ENCODE measurements around the gene CAP2.

CAP2 gene

GRCh38 chr6:17478223-17478907 lies 85.0 kb downstream of the CAP2 start:
- Histone ChIP-seq H3K4me1 (ENCODE audit: low read depth, poor library complexity, severe bottlenecking) (no peaks in the 10 kb centered on the region), H3K79me2 (ENCODE audit: insufficient read depth, low read depth) (no peaks in the 10 kb centered on the region), H3K27ac (no peak overlapping the region), H3K36me3 (ENCODE audit: insufficient read depth) (no peaks in the 10 kb centered on the region), H3K4me2 (no peak overlapping the region), H3K9ac (no peak overlapping the region), H3K4me3 (IDR thresholded peaks at IDR 0.05; ENCODE audit: insufficient read depth, low read depth, low read length) (no peak overlapping the region), H2AFZ (ENCODE audit: low read depth) (no peak overlapping the region), H3K27me3 (ENCODE audit: insufficient read depth, low read depth) (no peaks in the 10 kb centered on the region), H4K20me1 (ENCODE audit: insufficient read depth) (no peaks in the 10 kb centered on the region)
- TF ChIP-seq CTCF (conservative IDR thresholded peaks at IDR 0.05; ENCODE audit: low read depth, low read length): no peak

GRCh38 chr6:17478946-17479345 lies 85.6 kb downstream of the CAP2 start:
- H3K9ac ChIP-seq: no peak overlapping the region
- H3K4me2 ChIP-seq: no peak overlapping the region
- H3K4me3 ChIP-seq (IDR thresholded peaks at IDR 0.05; ENCODE audit: insufficient read depth, low read depth, low read length): no peak overlapping the region
- no peaks in the 10 kb centered on the region for H3K4me1 ChIP-seq (ENCODE audit: low read depth, poor library complexity, severe bottlenecking)
- no peaks in the 10 kb centered on the region for H4K20me1 ChIP-seq (ENCODE audit: insufficient read depth)
- no peaks in the 10 kb centered on the region for H3K36me3 ChIP-seq (ENCODE audit: insufficient read depth)
- no peak overlapping the region for H2AFZ ChIP-seq (ENCODE audit: low read depth)
- H3K27ac ChIP-seq: no peak overlapping the region
- no peak for TF ChIP-seq CTCF (conservative IDR thresholded peaks at IDR 0.05; ENCODE audit: low read depth, low read length)
- H3K27me3 ChIP-seq (ENCODE audit: insufficient read depth, low read depth): no peaks in the 10 kb centered on the region
- H3K79me2 ChIP-seq (ENCODE audit: insufficient read depth, low read depth): no peaks in the 10 kb centered on the region

- Histone ChIP-seq H3K27me3 (ENCODE audit: insufficient read depth, low read depth) (no peaks in the 10 kb centered on the region), H3K9ac (no peak overlapping the region), H3K4me3 (IDR thresholded peaks at IDR 0.05; ENCODE audit: insufficient read depth, low read depth, low read length) (no peak overlapping the region), H3K4me1 (ENCODE audit: low read depth, poor library complexity, severe bottlenecking) (no peaks in the 10 kb centered on the region), H4K20me1 (ENCODE audit: insufficient read depth) (no peaks in the 10 kb centered on the region), H3K27ac (no peak overlapping the region), H3K4me2 (no peak overlapping the region), H2AFZ (ENCODE audit: low read depth) (no peak overlapping the region), H3K36me3 (ENCODE audit: insufficient read depth) (no peaks in the 10 kb centered on the region), H3K79me2 (ENCODE audit: insufficient read depth, low read depth) (no peaks in the 10 kb centered on the region)
- TF ChIP-seq CTCF (conservative IDR thresholded peaks at IDR 0.05; ENCODE audit: low read depth, low read length): no peak
Measured at GRCh38 chr6:17480476-17480875, 87.1 kb downstream of the CAP2 start.

DNA sequence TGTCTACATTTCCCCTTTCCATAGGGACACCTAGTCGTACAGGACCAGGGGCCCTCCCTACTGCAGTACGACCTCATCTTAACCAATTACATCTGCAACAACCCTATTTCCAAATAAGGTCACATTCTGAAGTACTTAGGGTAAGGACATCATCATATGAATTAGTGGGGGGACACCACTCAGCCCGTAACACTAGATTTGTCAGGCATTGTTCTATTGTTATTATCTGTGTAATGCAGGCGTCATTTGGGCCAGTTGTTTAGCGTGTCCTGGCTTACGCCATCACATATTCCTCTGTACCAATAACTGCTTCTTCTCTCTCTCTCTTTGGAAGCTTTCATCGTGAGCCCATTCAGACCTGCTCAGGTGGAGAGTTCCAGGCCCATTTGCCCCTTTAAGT lies 89.3 kb downstream of the CAP2 start:
- H3K27me3 ChIP-seq (ENCODE audit: insufficient read depth, low read depth): no peaks in the 10 kb centered on the region
- no peaks in the 10 kb centered on the region for H3K79me2 ChIP-seq (ENCODE audit: insufficient read depth, low read depth)
- TF ChIP-seq CTCF (conservative IDR thresholded peaks at IDR 0.05; ENCODE audit: low read depth, low read length): no peak
- no peak overlapping the region for H3K27ac ChIP-seq
- H3K4me1 ChIP-seq (ENCODE audit: low read depth, poor library complexity, severe bottlenecking): no peaks in the 10 kb centered on the region
- no peak overlapping the region for H3K4me3 ChIP-seq (IDR thresholded peaks at IDR 0.05; ENCODE audit: insufficient read depth, low read depth, low read length)
- H3K36me3 ChIP-seq (ENCODE audit: insufficient read depth): no peaks in the 10 kb centered on the region
- H2AFZ ChIP-seq (ENCODE audit: low read depth): no peak overlapping the region
- H4K20me1 ChIP-seq (ENCODE audit: insufficient read depth): no peaks in the 10 kb centered on the region
- H3K9ac ChIP-seq: no peak overlapping the region
- H3K4me2 ChIP-seq: no peak overlapping the region
